Activated B cell treated with CpG ODN at 0.5 μM for 24 hours (primary cell): ENCODE data around the gene TMCO4. TPM values are rescaled to one million over a fixed set of nuclear protein-coding genes. Genes with fewer than 3 reads are reported as not detected.

Source experiments
- ATAC-seq: fragments of 200-7000 bp; cut with Tn5 transposase; one replicate; pipeline ENCODE4 v1.10.0; 2021; ENCODE audit warnings: low read depth, mild to moderate bottlenecking, moderate library complexity
- CTCF ChIA-PET: fragments of 350-600 bp; sonication (Branson Sonifier 250); formaldehyde crosslinking; loops from one replicate; lab custom pipeline; 2021; ENCODE audit warnings: antibody characterized with exemption; lab: Charles Lee
- POLR2A ChIA-PET: fragments of 350-600 bp; sonication (Branson Sonifier 250); formaldehyde crosslinking; loops from one replicate; lab custom pipeline; 2021; ENCODE audit warnings: antibody characterized with exemption; lab: Charles Lee
- DNase-seq: peaks from one replicate; pipeline ENCODE4 v3.0.0; 2022
- H3K27ac Mint-ChIP-seq: one replicate; pipeline ENCODE4 v1.8.0; 2020; ENCODE audit warnings: mixed read lengths
- H3K27me3 Mint-ChIP-seq: one replicate; pipeline ENCODE4 v1.8.0; 2021; ENCODE audit warnings: mixed read lengths
- H3K36me3 Mint-ChIP-seq: one replicate; pipeline ENCODE4 v1.8.0; 2021; ENCODE audit warnings: low read depth, mixed read lengths
- H3K4me1 Mint-ChIP-seq: one replicate; pipeline ENCODE4 v1.8.0; 2021; ENCODE audit warnings: mixed read lengths
- H3K4me3 Mint-ChIP-seq: one replicate; pipeline ENCODE4 v1.8.0; 2020; ENCODE audit warnings: mild to moderate bottlenecking, mixed read lengths
- H3K9me3 Mint-ChIP-seq: one replicate; pipeline ENCODE4 v1.8.0; 2020; ENCODE audit warnings: mixed read lengths
- CTCF ChIP-seq: fragments of 200-600 bp; IDR thresholded peaks from one replicate; pipeline ENCODE4 v1.8.0; 2022; ENCODE audit warnings: antibody characterized with exemption, mild to moderate bottlenecking
- intact Hi-C: fragments of 100-400 bp; cut with micrococcal nuclease; formaldehyde crosslinking; loops from one replicate; pipeline ENCODE4 v1.15.1; 2024
- total RNA-seq: library from RNA; stranded (reverse); gene quantifications from 2 replicates; pipeline ENCODE4 v1.2.3, GENCODE V29; 2022

The TMCO4 gene
- total RNA-seq, 1 donor from 2014 or later = 22.3 TPM

- Mint-ChIP-seq H3K4me1 (no peaks in the 10 kb centered on the region), H3K27ac (no peak overlapping the region), H3K36me3 (peaks cover 77% of the 10 kb centered on the region), H3K9me3 (peaks cover 2% of the 10 kb centered on the region), H3K27me3 (no peaks in the 10 kb centered on the region), H3K4me3 (no peak overlapping the region)
- CTCF ChIA-PET = no interaction called here
- intact Hi-C loops = no loop called here
- ATAC-seq (no peak), DNase-seq (no peak)
- POLR2A ChIA-PET = no interaction called here
- no peak for TF ChIP-seq CTCF
Measured at GRCh38 chr1:19775831-19776230, 23.9 kb downstream of the TMCO4 start.

- DNase-seq = no peak
- Mint-ChIP-seq H3K27me3 (no peaks in the 10 kb centered on the region), H3K4me1 (no peaks in the 10 kb centered on the region), H3K4me3 (no peak overlapping the region), H3K36me3 (peaks cover 74% of the 10 kb centered on the region), H3K27ac (no peak overlapping the region), H3K9me3 (peaks cover 2% of the 10 kb centered on the region)
- POLR2A ChIA-PET = no interaction called here
- intact Hi-C loops = no loop called here
- CTCF ChIA-PET = no interaction called here
- ATAC-seq = no peak
- no peak for TF ChIP-seq CTCF
Measured at GRCh38 chr1:19775317-19775716, 24.4 kb downstream of the TMCO4 start.

- ATAC-seq = no peak
- H3K36me3 Mint-ChIP-seq = peaks cover 74% of the 10 kb centered on the region
- no peaks in the 10 kb centered on the region for H3K4me1 Mint-ChIP-seq
- intact Hi-C loops = no loop called here
- CTCF ChIA-PET = no interaction called here
- H3K27ac Mint-ChIP-seq = no peak overlapping the region
- POLR2A ChIA-PET = no interaction called here
- H3K27me3 Mint-ChIP-seq = no peaks in the 10 kb centered on the region
- no peak overlapping the region for H3K4me3 Mint-ChIP-seq
- no peak for DNase-seq
- TF ChIP-seq CTCF = no peak
- H3K9me3 Mint-ChIP-seq = peaks cover 2% of the 10 kb centered on the region
Measured at GRCh38 chr1:19774180-19774785, 25.4 kb downstream of the TMCO4 start.

GRCh38 chr1:19773485-19773884 lies 26.2 kb downstream of the TMCO4 start:
- TF ChIP-seq CTCF = no peak
- Mint-ChIP-seq H3K9me3 (peaks cover 2% of the 10 kb centered on the region), H3K4me3 (no peak overlapping the region), H3K27ac (no peak overlapping the region), H3K4me1 (no peaks in the 10 kb centered on the region), H3K36me3 (peaks cover 66% of the 10 kb centered on the region), H3K27me3 (no peaks in the 10 kb centered on the region)
- ATAC-seq = no peak
- POLR2A ChIA-PET = no interaction called here
- CTCF ChIA-PET = no interaction called here
- DNase-seq = no peak
- intact Hi-C loops = no loop called here

- TF ChIP-seq CTCF = no peak
- Mint-ChIP-seq H3K36me3 (peaks cover 67% of the 10 kb centered on the region), H3K9me3 (no peaks in the 10 kb centered on the region), H3K4me3 (no peak overlapping the region), H3K4me1 (no peaks in the 10 kb centered on the region), H3K27ac (no peak overlapping the region), H3K27me3 (no peaks in the 10 kb centered on the region)
- intact Hi-C loops = no loop called here
- ATAC-seq (no peak), DNase-seq (no peak)
- ChIA-PET POLR2A (no interaction called here), CTCF (no interaction called here)
Measured at GRCh38 chr1:19772053-19772452, 27.7 kb downstream of the TMCO4 start.
